ENCODE results near the gene RPAIN. TPM values are rescaled to one million over a fixed set of nuclear protein-coding genes. Genes with fewer than 3 reads are reported as not detected.

RPAIN gene
- total and polyA plus RNA-seq, 10 of the 15 experiments (the other 5 are each of a cell fraction or from before 2014, with no cell fraction given) = 45.8 to 109 (median 70.5) TPM

GRCh38 chr17:5430413-5430999 is 10.5 kb downstream of the RPAIN start:
- WGBS (ENCODE audit: insufficient coverage, insufficient replicate concordance, low lambda C conversion rate, missing lambda C conversion rate) = 89% methylated on average over 3 of the region's 3 CpGs
- ChIA-PET RAD21 (ENCODE audit: unreplicated experiment) (interaction anchor here (0.7 to 1.6 kb wide), 2 partner anchors 11 to 1115 kb away, joined by 3 to 6 read pairs; partner anchors contain the start of gene NUP88), POLR2A (no interaction called here), CTCF (interaction anchor here (0.6 to 2.5 kb wide), 2 partner anchors 9 to 698 kb away, joined by 3 to 14 read pairs; partner anchors contain the start of gene C1QBP), SMC1A (ENCODE audit: uncharacterized antibody, unreplicated experiment) (no interaction called here)
- no peaks in the 10 kb centered on the region for H3K9me3 ChIP-seq (replicated peaks; ENCODE audit: control insufficient read depth, insufficient read depth, low read length)
- no TSS peak for BruUV-seq (replicated peaks)
- H3K36me3 ChIP-seq (ENCODE audit: control insufficient read depth in 2 of 2, insufficient read depth in 2 of 2, low read length in 1 of 2) = peaks cover 33 to 42% of the 10 kb centered on the region in 2 experiments
- H3K79me2 ChIP-seq (ENCODE audit: control insufficient read depth, insufficient read depth, low read length) = peaks cover 6% of the 10 kb centered on the region
- DNase-seq (ENCODE audit: low read depth, low spot score) = no peak
- 0 out of 2 replicates have a peak, but pooled peaks cover 4% of the 10 kb centered on the region for H3K4me1 ChIP-seq (ENCODE audit: control insufficient read depth, insufficient read depth, low read length)
- H3K4me2 ChIP-seq (ENCODE audit: control insufficient read depth, insufficient read depth) = no peak overlapping the region
- no peak overlapping the region for H3K27ac ChIP-seq (ENCODE audit: control insufficient read depth, insufficient read depth)
- in situ Hi-C loops (cut with MboI) = no loop called here
- H3K4me3 ChIP-seq = no peak overlapping the region
- intact Hi-C loops (cut with micrococcal nuclease; ENCODE audit: unreplicated experiment) = no loop called here
- FAIRE-seq = no peak
- no peaks in the 10 kb centered on the region; the same call in 1 of the 2 replicates for H4K20me1 ChIP-seq (ENCODE audit: control insufficient read depth, insufficient read depth)
- H2AFZ ChIP-seq (ENCODE audit: control insufficient read depth, low read depth, low read length) = no peak overlapping the region
- H3K9ac ChIP-seq (ENCODE audit: control insufficient read depth, insufficient read depth, low read length) = no peak overlapping the region
- no peak for ATAC-seq
- H3K27me3 ChIP-seq (replicated peaks in 1 of 2; ENCODE audit: control insufficient read depth in 2 of 2, insufficient read depth in 2 of 2, low read length in 1 of 2) = no peaks in the 10 kb centered on the region
- no peak for TF ChIP-seq ZNF207 (IDR thresholded peaks at IDR 0.05; ENCODE audit: borderline replicate concordance)
- TF ChIP-seq RB1 (IDR thresholded peaks at IDR 0.05; ENCODE audit: borderline replicate concordance) = no peak
- no peak for TF ChIP-seq SPI1 (IDR thresholded peaks at IDR 0.05; ENCODE audit: borderline replicate concordance, insufficient read depth, low read depth, low read length)
- TF ChIP-seq MLLT1 (IDR thresholded peaks at IDR 0.05) = no peak
- no peak for TF ChIP-seq ZBED1 (IDR thresholded peaks at IDR 0.05; ENCODE audit: borderline replicate concordance)
- no peak for TF ChIP-seq RCOR1 (conservative IDR thresholded peaks at IDR 0.05; ENCODE audit: low read depth, low read length)
- no peak for TF ChIP-seq ZNF217 (IDR thresholded peaks at IDR 0.05)
- TF ChIP-seq POLR2AphosphoS2 (IDR thresholded peaks at IDR 0.05; ENCODE audit: low read depth, low read length) = no peak
- TF ChIP-seq PRDM15 (CRISPR knock-in tag; IDR thresholded peaks at IDR 0.05) = no peak
- no peak for TF ChIP-seq CHD1 (IDR thresholded peaks at IDR 0.05; ENCODE audit: low read depth, low read length)
- TF ChIP-seq TAF1 (IDR thresholded peaks at IDR 0.05; ENCODE audit: borderline replicate concordance, low read depth, low read length) = no peak
- no peak for TF ChIP-seq ZNF592 (IDR thresholded peaks at IDR 0.05)
- no peak for TF ChIP-seq HSF1 (IDR thresholded peaks at IDR 0.05; ENCODE audit: low read depth, low read length)
